ENCODE measurements around the gene KBTBD4.

KBTBD4 gene

GRCh38 chr11:47591764-47592163 is 13.0 kb upstream of the KBTBD4 start:
- in situ Hi-C loops (cut with MboI; ENCODE audit: low sequenced_read_pairs), result no loop called here

- in situ Hi-C loops (cut with MboI; ENCODE audit: low sequenced_read_pairs), result no loop called here
These were observed 11.4 kb upstream of the KBTBD4 start for GRCh38 chr11:47589977-47590861.

DNA sequence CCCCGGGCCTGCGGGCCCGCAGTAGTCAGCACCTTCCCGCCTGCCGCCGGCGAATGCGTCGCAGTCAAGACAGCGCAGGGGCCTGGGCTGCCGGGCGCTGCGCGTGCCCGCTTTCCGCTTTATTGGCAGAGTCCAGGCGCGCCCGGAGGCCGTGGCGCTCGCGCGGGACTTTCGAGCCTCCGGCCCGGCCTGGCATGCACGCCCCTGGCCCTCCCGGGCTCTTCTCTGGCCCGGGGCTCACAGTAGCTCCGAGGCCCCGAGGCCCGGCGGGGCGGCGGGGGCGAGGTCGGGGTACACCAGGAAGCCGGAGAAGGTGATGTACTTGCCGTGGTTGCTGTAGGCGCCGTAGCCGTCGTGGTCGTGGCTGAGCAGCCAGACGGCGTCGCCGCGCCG is 10.8 kb upstream of the KBTBD4 start:
- in situ Hi-C loops (cut with MboI; ENCODE audit: low sequenced_read_pairs), result no loop called here

GRCh38 chr11:47589118-47589517 is 10.3 kb upstream of the KBTBD4 start:
- in situ Hi-C loops (cut with MboI; ENCODE audit: low sequenced_read_pairs), result no loop called here

GRCh38 chr11:47587723-47588326 is 9.1 kb upstream of the KBTBD4 start:
- in situ Hi-C loops (cut with MboI; ENCODE audit: low sequenced_read_pairs), result no loop called here

DNA sequence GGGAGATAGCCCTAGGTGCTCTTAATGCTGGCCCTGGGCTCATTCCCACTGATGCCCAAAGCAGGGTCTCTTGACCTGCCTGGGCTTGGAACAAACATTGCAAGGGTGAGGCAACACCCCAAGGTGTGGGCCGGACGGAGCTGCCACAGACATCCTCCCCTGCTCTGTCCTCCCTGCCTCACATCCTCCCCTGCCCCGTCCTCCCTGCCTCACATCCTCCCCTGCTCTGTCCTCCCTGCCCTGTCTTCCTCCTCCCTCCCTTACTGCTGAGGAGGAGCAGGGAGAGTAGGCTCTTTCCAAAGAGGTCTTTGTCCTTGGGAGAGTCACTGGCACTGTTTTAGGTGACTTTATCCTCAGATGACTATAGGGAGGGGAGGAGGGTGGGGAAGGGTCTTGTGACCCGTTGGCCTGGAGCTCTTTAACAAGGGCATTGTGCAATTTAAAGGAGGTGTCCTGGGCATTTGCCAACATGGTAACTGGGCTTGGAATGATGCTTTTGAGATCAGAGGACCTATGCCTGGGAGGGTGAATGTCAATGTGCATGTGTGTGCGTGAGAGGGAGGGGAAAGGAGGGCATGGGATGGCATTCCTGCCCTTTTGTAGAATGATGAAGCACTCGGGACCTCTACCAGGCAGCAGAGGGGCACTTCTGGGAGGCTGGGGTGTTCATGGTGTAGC is 8.4 kb upstream of the KBTBD4 start:
- in situ Hi-C loops (cut with MboI; ENCODE audit: low sequenced_read_pairs), result no loop called here

DNA sequence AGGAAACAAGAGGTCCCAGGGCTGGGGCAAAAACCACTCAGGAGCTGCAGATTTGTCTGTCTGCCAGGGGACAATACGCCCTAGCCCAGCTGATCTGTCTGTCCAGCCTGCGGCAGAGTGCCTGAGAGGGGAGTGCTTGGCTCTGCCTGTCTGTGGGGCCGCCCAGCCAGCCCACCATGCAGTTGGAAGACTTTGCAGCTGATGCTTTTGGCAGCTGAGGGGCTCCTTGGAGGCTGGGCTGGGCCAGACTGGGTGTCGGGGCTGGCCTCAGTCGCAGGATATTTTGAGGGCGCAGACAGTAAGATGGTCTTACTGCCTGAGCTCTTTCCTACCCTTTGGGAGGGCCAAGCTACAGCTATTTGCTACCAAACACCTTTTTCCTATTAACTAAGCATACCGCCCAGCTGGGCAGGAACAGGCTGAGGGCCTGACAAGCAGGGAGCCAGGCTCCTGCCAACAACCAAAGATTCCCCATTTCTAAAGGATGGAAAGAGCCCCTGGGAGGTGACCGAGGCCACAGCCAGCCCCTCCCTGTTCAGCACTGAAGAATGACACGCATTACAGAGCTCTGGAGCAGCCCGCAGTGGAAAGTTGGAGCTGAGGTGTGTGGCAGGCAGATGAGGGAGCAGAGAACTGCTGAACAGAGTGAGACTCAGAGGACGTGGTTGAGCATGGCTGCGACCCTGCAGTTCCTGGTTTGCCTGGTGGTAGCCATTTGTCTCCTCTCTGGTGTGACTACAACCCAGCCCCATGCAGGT is 7.5 kb upstream of the KBTBD4 start, which contains the start of gene FAM180B:
Gene FAM180B (plus strand): TSS at position 581 of the 758 bp plus-strand sequence. CDS start 91 bp downstream, at position 672.
- in situ Hi-C loops (cut with MboI; ENCODE audit: low sequenced_read_pairs), result no loop called here

GRCh38 chr11:47583844-47584243 is 5.1 kb upstream of the KBTBD4 start:
- in situ Hi-C loops (cut with MboI; ENCODE audit: low sequenced_read_pairs), result no loop called here

DNA sequence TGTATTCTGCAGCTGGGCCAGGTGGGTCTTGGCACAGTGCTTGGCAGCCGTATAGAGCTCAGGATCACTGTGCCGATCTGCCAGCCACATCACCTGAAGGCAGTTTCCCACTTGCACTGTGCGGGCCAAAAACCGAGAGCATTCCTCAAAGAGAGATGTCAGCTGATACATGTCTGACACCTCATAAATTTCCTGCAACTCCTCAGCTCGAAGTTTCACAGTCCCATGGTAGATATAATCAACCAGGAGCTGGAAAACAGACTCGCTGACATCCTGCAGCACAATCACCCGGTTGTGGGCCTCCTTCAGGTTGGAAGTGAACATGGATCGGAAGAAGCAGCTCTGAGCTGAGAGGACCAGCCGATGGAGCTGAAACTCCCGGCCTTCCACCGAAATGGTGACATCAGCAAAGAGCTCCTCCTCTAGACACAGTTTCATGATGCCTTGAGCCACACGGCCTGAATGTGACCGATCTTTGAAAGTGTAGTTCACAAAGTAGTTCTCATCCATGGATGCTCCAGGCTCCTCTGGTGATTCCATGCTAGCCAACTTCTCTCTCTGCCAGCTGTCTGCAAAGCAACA is 1.2 kb downstream of the KBTBD4 start:
- in situ Hi-C loops (cut with MboI; ENCODE audit: low sequenced_read_pairs), result no loop called here

DNA sequence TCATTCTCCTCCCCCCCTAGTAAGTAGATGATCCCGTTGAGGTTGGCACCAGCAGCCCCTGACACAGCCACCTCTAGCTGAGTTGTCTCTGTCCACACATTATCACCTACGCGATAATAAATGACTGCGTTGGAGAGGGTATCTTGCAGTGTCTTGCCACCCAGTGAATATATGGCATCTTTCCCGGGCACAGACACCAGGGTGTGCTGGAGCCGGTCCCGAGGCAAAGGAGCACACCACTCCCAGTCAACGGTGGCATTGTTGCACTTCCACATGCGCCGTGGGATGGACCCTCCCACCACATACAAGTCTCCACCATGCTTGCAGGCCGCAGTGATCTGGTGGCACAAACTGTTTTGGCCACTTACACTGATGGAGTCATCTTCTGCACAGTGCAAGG is 5.4 kb downstream of the KBTBD4 start:
- in situ Hi-C loops (cut with MboI; ENCODE audit: low sequenced_read_pairs), result no loop called here

- in situ Hi-C loops (cut with MboI; ENCODE audit: low sequenced_read_pairs), result no loop called here
These were observed 6.0 kb downstream of the KBTBD4 start for GRCh38 chr11:47572715-47573255.

- in situ Hi-C loops (cut with MboI; ENCODE audit: low sequenced_read_pairs), result no loop called here
These were observed 6.9 kb downstream of the KBTBD4 start for GRCh38 chr11:47571895-47572294.

- in situ Hi-C loops (cut with MboI; ENCODE audit: low sequenced_read_pairs), result no loop called here
These were observed 7.4 kb downstream of the KBTBD4 start for GRCh38 chr11:47571357-47571729.

- in situ Hi-C loops (cut with MboI; ENCODE audit: low sequenced_read_pairs), result no loop called here
These were observed 8.0 kb downstream of the KBTBD4 start for GRCh38 chr11:47570651-47571356.

DNA sequence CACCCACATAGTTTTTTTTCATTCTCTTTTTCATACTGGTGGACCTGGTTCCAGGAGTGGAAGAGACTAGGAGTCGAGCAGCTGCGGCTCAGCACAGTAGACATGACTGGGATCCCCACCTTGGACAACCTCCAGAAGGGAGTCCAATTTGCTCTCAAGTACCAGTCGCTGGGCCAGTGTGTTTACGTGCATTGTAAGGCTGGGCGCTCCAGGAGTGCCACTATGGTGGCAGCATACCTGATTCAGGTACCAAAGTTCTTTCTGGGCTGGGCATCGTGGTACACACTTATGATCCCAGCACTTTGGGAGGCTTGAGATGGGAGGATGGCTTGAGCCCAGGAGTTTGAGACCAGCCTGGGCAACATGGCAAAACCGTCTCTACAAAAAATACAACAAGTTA is 9.1 kb downstream of the KBTBD4 start:
- in situ Hi-C loops (cut with MboI; ENCODE audit: low sequenced_read_pairs), result no loop called here

- in situ Hi-C loops (cut with MboI; ENCODE audit: low sequenced_read_pairs), result no loop called here
These were observed 12.5 kb downstream of the KBTBD4 start for GRCh38 chr11:47566149-47566698.

DNA sequence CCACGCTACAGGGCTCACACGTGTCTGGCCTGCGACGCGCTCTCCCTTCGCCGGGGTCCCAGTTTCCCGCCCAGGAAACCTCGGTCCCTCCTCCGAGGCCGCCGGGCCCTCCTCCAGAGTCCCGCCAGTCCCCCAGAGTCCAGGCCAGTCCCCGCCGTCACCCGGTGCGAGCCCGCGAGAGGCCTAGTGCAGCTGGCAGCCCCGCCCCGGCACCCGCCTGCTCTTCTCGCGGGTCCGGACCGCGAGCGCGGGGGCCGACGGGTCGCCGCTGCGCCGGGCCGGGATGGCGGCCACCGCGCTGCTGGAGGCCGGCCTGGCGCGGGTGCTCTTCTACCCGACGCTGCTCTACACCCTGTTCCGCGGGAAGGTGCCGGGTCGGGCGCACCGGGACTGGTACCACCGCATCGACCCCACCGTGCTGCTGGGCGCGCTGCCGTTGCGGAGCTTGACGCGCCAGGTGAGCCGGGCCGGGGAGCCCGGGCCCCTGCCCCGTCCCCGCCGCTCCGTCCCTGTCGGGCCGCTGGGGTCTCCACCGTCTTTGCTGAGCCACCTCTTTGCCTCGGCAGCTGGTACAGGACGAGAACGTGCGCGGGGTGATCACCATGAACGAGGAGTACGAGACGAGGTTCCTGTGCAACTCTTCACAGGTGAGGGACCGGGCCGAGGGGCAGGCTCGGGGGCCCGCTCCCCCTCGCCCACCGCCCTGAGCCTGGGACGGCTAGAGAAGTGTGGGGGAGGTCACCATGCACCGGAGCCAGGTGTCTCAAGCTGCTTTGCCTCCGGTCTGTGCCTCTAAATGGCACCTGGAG is 13.2 kb downstream of the KBTBD4 start, which contains the start of gene PTPMT1:
Gene PTPMT1 (plus strand): TSS at position 260 of the 809 bp plus-strand sequence. CDS start 24 bp downstream, at position 284.
- in situ Hi-C loops (cut with MboI; ENCODE audit: low sequenced_read_pairs), result no loop called here

DNA sequence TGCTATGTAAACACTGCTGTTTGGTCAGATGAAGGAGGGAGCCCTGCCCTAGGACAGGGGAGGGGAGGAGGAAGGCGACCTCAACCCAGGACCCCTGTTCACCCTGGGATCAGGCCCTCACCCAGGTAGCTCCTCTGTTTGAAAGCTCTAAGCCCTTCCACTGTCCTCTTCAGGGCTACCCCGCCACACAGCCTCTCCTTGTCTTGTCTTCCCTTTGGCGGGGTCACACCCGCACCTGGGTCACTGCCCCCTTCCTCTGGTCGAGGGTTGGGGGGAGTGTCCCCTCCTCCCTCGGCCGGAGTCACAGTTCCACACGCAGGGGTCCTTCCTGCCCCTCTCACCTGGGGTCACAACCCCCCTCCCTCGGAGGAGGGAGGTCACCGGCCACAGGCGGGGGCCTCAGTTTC is 13.8 kb downstream of the KBTBD4 start:
- in situ Hi-C loops (cut with MboI; ENCODE audit: low sequenced_read_pairs), result no loop called here
